Upper lobe of left lung (tissue), 6 donors: ENCODE data around the gene ADORA1. TPM values are rescaled to one million over a fixed set of nuclear protein-coding genes. Genes with fewer than 3 reads are reported as not detected.

Experiments
- ATAC-seq, 2 donors: fragments of 200-7000 bp; cut with Tn5 transposase; one replicate each; pipeline ENCODE4 v1.9.1; 2022; ENCODE audit warnings: mild to moderate bottlenecking in 2 of 2, moderate library complexity in 2 of 2; ENCODE audit not compliant: low FRiP score in 2 of 2
- DNase-seq, 2 donors: peaks; one replicate each; pipeline ENCODE4 v3.0.0-alpha.2; 2019 to 2020
- H3K27ac ChIP-seq, 4 donors: fragments of 200-600 bp; sonication (generic); one replicate each; pipeline ENCODE4 v1.5.1; 2016 to 2019
- H3K27me3 ChIP-seq, 4 donors: fragments of 200-600 bp; sonication (generic); one replicate each; pipeline ENCODE4 v1.5.1; 2017 to 2019
- H3K36me3 ChIP-seq, 4 donors: fragments of 200-600 bp; sonication (generic); one replicate each; pipeline ENCODE4 v1.5.1; 2016 to 2019
- H3K4me1 ChIP-seq, 4 donors: fragments of 200-600 bp; sonication (generic); one replicate each; pipeline ENCODE4 v1.5.1; 2018 to 2019
- H3K4me3 ChIP-seq, 4 donors: fragments of 200-600 bp; sonication (generic); one replicate each; pipeline ENCODE4 v1.5.1; 2017 to 2019; ENCODE audit warnings: mild to moderate bottlenecking in 2 of 4, moderate library complexity in 1 of 4
- H3K9me3 ChIP-seq, 4 donors: fragments of 200-600 bp; sonication (generic); one replicate each; pipeline ENCODE4 v1.5.1; 2018 to 2019
- EP300 ChIP-seq, 4 donors: sonication (generic); formaldehyde crosslinking; IDR thresholded peaks; one replicate each; pipeline ENCODE4 v1.5.1; 2017; ENCODE audit warnings: antibody characterized with exemption in 4 of 4, control low read depth in 2 of 4
- POLR2A ChIP-seq, 4 donors: fragments of 450-650 bp; IDR thresholded peaks; one replicate each; pipeline ENCODE4 v1.5.1; 2016 to 2017; ENCODE audit warnings: antibody characterized with exemption in 4 of 4, mild to moderate bottlenecking in 2 of 4
- POLR2AphosphoS5 ChIP-seq, 2 donors: sonication (generic); formaldehyde crosslinking; IDR thresholded peaks; one replicate each; pipeline ENCODE4 v1.5.1; 2017; ENCODE audit warnings: antibody characterized with exemption in 2 of 2
- WGBS, 2 donors: methylation state at CpG; one replicate each; pipeline ENCODE4 v1.1.5; 2017 to 2018; 5-methylcytosine and 5-hydroxymethylcytosine counted together
- total RNA-seq, 6 donors: library from RNA; depleted of rRNA in 4 of 6; stranded (reverse); fragments of >200 nt in 4 of 6; gene quantifications; one replicate each; pipeline versions ENCODE4 v1.1.0 to v1.2.1, GENCODE V29; 2016 to 2021
- TF ChIP-seq, protein P1 (sequence below), 6 experiments: fragments of 450-650 bp in 4 of 6; fragments of 200-600 bp in 2 of 6; sonication (generic) in 2 of 6; IDR thresholded peaks; one replicate each; pipeline ENCODE4 v1.5.1; 2016 to 2019; ENCODE audit warnings: antibody characterized with exemption in 6 of 6
- donor health status: DM: no; HTN: no; CAD: no; lungs with moderate emphysema.
- donor health status: DM: no; HTN: yes; CAD: no; lungs with severe emphysema.

ADORA1 gene
- total RNA-seq: 1 to 10 TPM in 4 of 6 donors, under 1 TPM in 2; 0.20 to 5.4 (median 3.1) TPM

DNA sequence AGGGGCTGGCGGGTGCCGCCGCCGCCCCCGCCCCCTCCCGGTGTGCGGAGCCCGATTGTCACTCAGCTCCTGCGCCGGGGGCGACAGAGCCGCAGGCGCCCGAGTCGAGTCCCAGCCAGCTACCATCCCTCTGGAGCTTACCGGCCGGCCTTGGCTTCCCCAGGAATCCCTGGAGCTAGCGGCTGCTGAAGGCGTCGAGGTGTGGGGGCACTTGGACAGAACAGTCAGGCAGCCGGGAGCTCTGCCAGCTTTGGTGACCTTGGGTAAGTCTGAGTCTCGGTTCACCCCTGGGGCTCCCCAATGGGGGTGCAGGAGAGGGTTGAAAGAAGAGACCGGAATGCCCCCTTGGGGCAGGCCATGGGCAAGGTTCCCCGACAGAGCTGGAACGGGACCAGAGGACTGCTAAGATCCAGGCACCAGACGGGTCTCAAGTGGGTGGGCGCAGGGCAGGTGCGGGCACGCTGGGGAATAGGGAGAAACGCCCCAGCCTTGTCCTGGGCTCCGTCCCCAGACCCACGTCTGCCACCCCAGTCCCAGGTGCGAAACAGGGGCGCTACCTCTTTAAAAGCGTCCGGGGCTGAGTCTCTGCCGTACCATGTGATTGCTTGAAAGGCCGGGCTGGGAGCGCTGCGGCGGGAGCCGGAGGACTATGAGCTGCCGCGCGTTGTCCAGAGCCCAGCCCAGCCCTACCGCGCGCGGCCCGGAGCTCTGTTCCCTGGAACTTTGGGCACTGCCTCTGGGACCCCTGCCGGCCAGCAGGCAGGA, at the start of gene ADORA1:
Gene ADORA1 (plus strand): TSS at position 61 of the 765 bp plus-strand sequence. CDS start 1,116 bp downstream, outside the sequence.
- Histone ChIP-seq H3K27me3 (peaks cover 0 to 14% (median 4%) of the 10 kb centered on the region in 4 donors), H3K4me1 (peaks cover 34 to 39% (median 38%) of the 10 kb centered on the region in 4 donors), H3K4me3 (peak within 1 kb of the TSS in 3 of 4 donors; percentile 29 to 42 (median 37)), H3K9me3 (no peaks in the 10 kb centered on the region), H3K27ac (peak within 1 kb of the TSS in 1 of 4 donors; percentile 8), H3K36me3 (no peaks in the 10 kb centered on the region)
- DNase-seq: peak; percentile 71 to 91
- peak; percentile 84 to 89 for ATAC-seq
- no peak for TF ChIP-seq POLR2A (IDR thresholded peaks at IDR 0.05)
- 1 to 2% methylated on average over 14 to 42 of the region's 51 CpGs for WGBS, 2 donors

DNA sequence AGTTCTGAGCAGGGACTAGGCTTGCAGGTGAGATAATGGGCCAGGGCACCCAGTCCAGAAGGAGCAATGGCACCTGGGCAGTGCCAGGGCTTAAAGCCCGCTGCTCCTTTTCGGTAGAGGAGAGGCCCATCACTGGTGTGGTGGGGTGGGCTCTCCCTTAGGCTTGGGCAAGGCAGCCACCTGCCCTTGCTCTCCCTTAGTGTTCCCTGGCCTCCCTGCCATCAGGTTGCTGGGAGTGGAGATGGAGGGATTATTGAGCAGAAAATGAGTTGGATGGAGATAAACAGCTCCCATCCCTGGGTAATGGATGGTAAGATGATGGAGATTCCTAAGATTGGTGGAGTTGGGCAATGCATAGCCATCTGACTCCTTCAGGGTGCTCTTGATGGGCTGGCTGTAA, 49.6 kb upstream of the ADORA1 start:
- H3K4me3 ChIP-seq: no peak overlapping the region
- no peaks in the 10 kb centered on the region for H3K9me3 ChIP-seq
- WGBS, 2 donors: 90 to 100% methylated on average over 2 of the region's 2 CpGs
- ATAC-seq (no peak), DNase-seq (no peak)
- H3K4me1 ChIP-seq: peaks cover 8 to 20% (median 14%) of the 10 kb centered on the region in 4 donors
- H3K36me3 ChIP-seq: no peaks in the 10 kb centered on the region
- peaks cover 0 to 11% (median 4%) of the 10 kb centered on the region in 4 donors for H3K27me3 ChIP-seq
- TF ChIP-seq POLR2AphosphoS5 (IDR thresholded peaks at IDR 0.05): no peak
- TF ChIP-seq, protein P1, sequence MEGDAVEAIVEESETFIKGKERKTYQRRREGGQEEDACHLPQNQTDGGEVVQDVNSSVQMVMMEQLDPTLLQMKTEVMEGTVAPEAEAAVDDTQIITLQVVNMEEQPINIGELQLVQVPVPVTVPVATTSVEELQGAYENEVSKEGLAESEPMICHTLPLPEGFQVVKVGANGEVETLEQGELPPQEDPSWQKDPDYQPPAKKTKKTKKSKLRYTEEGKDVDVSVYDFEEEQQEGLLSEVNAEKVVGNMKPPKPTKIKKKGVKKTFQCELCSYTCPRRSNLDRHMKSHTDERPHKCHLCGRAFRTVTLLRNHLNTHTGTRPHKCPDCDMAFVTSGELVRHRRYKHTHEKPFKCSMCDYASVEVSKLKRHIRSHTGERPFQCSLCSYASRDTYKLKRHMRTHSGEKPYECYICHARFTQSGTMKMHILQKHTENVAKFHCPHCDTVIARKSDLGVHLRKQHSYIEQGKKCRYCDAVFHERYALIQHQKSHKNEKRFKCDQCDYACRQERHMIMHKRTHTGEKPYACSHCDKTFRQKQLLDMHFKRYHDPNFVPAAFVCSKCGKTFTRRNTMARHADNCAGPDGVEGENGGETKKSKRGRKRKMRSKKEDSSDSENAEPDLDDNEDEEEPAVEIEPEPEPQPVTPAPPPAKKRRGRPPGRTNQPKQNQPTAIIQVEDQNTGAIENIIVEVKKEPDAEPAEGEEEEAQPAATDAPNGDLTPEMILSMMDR (IDR thresholded peaks at IDR 0.05): no peak
- TF ChIP-seq EP300 (IDR thresholded peaks at IDR 0.05): no peak
- no peak for TF ChIP-seq POLR2A (IDR thresholded peaks at IDR 0.05)
- H3K27ac ChIP-seq: no peak overlapping the region

DNA sequence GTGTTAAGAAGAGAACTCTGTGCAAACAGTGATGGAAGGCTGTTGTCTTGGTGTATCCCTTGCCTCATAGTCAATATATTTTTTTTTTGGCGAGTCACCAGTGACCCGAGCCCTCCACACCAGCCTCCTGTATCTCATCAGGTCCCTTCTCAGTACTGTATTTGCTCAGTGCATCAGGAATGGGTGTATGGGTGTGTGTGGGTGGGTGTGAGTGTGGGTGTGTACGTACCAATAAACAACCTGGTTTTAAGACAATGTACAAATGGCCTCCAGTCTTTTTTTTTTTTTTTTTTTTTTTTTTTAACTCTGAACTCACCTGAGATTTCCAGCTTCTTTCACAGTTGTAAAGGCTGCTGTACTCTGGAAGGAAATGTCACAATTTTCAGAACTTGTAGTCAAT, 49.0 kb upstream of the ADORA1 start:
- WGBS, 2 donors: 79 to 84% methylated on average over 3 of the region's 3 CpGs
- TF ChIP-seq, protein P1 (IDR thresholded peaks at IDR 0.05): no peak
- no peak for TF ChIP-seq EP300 (IDR thresholded peaks at IDR 0.05)
- TF ChIP-seq POLR2AphosphoS5 (IDR thresholded peaks at IDR 0.05): no peak
- no peak for TF ChIP-seq POLR2A (IDR thresholded peaks at IDR 0.05)
- Histone ChIP-seq H3K9me3 (no peaks in the 10 kb centered on the region), H3K27ac (no peak overlapping the region), H3K4me3 (no peak overlapping the region), H3K36me3 (no peaks in the 10 kb centered on the region), H3K27me3 (peaks cover 0 to 11% (median 4%) of the 10 kb centered on the region in 4 donors), H3K4me1 (peaks cover 8 to 20% (median 14%) of the 10 kb centered on the region in 4 donors)
- ATAC-seq (no peak), DNase-seq (no peak)

DNA sequence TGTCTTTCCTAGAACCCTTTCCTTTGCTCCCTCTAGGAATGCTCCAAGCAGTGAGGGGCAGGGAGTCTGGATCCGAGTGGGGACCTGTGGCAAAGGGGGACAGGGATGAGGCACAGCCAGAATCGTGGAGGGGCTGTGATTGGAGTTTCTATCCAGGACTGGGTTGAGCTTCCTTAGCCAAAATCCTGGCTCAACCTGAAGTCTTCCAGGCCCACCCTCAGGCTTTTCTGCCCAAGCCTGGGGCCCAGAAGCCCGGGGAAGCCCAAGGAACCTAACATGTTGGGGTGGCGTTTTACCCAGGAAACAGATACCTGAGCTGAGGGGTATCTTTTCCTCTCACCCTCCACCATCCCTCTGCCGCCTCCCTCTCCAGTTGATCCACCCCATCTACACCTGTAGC, 47.1 kb upstream of the ADORA1 start:
- no peak overlapping the region for H3K27ac ChIP-seq
- no peaks in the 10 kb centered on the region for H3K9me3 ChIP-seq
- DNase-seq: no peak
- no peak for TF ChIP-seq POLR2AphosphoS5 (IDR thresholded peaks at IDR 0.05)
- no peak for TF ChIP-seq POLR2A (IDR thresholded peaks at IDR 0.05)
- TF ChIP-seq, protein P1 (IDR thresholded peaks at IDR 0.05): no peak
- no peak for TF ChIP-seq EP300 (IDR thresholded peaks at IDR 0.05)
- H3K4me1 ChIP-seq: peaks cover 7 to 16% (median 9%) of the 10 kb centered on the region in 4 donors
- WGBS, 2 donors: 91 to 93% methylated on average over 5 of the region's 5 CpGs
- peaks cover 0 to 7% (median 2%) of the 10 kb centered on the region in 4 donors for H3K27me3 ChIP-seq
- H3K36me3 ChIP-seq: no peaks in the 10 kb centered on the region
- no peak for ATAC-seq
- no peak overlapping the region for H3K4me3 ChIP-seq

DNA sequence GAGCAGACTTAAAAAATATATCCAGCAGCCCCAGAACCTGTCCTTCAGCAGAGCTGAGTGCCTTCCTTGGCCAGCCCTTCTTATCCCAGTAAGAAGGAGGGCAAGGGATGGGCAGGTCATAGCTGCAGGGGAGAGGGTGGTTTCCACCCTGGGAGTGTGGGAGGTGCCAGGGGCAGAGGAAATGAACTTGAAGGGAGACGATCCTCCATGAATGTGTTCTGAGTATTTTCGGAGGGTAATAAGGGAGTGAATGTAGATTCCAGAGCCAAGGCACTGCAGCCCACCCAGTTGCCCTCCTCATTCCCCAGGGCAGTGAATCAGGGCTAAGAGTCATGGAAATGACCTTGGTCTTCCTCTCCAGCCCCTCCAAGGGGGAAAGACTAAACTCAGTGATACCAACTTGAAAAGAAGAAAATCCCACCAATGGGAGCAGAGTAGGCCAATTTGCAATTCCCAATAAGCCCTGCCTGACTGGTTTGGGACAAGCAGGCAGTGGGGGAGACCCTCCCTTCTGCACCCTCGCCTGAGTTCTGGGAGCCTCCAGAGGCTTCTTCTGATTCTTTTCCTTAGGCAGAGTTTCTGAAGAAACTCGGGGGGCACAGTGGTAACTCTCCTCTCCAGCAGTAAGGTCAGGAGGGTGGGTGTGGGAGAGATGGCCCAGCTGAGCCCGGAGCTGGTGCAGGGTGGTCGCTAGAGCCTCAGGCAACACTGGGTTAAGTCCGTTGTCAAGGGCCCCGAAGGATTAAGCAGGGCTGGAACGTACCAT, 45.9 kb upstream of the ADORA1 start:
- H3K4me3 ChIP-seq: no peak overlapping the region
- ATAC-seq (no peak), DNase-seq (no peak)
- H3K36me3 ChIP-seq: no peaks in the 10 kb centered on the region
- H3K27ac ChIP-seq: no peak overlapping the region
- H3K9me3 ChIP-seq: no peaks in the 10 kb centered on the region
- H3K27me3 ChIP-seq: no peaks in the 10 kb centered on the region
- TF ChIP-seq POLR2A (IDR thresholded peaks at IDR 0.05) (no peak), POLR2AphosphoS5 (IDR thresholded peaks at IDR 0.05) (no peak)
- TF ChIP-seq, protein P1 (IDR thresholded peaks at IDR 0.05): no peak
- WGBS, 2 donors: 71 to 78% methylated on average over 9 of the region's 9 CpGs
- peaks cover 0 to 7% (median 0%) of the 10 kb centered on the region in 4 donors for H3K4me1 ChIP-seq
